ENCODE measurements around the gene TRERF1.
"Not testable (repeated sequence)": the region's sequence is repeated elsewhere in the genome, so short reads cannot be mapped to it uniquely, and the experiment has no call there.

TRERF1 gene

GRCh38 chr6:42466470-42466869, 14.7 kb upstream of the TRERF1 start:
- H3K36me3 ChIP-seq (ENCODE audit: control insufficient read depth in 5 of 5, insufficient read depth in 5 of 5, low read length in 5 of 5): not testable (repeated sequence)
- H3K9me3 ChIP-seq (ENCODE audit: control insufficient read depth in 5 of 5, low read length in 5 of 5): peaks cover 2 to 14% (median 8%) of the 10 kb centered on the region in 5 donors

GRCh38 chr6:42462474-42462972, 10.8 kb upstream of the TRERF1 start:
- Histone ChIP-seq H3K4me3 (ENCODE audit: low read depth in 1 of 5, low read length in 5 of 5) (no peak overlapping the region), H3K27ac (ENCODE audit: low read depth, low read length) (no peak overlapping the region), H3K9me3 (ENCODE audit: control insufficient read depth in 5 of 5, low read length in 5 of 5) (peaks cover 0 to under 1% (median 0%) of the 10 kb centered on the region in 5 donors), H3K4me1 (ENCODE audit: control insufficient read depth in 5 of 5, insufficient read depth in 5 of 5, low read length in 5 of 5) (no peaks in the 10 kb centered on the region), H3K36me3 (ENCODE audit: control insufficient read depth in 5 of 5, insufficient read depth in 5 of 5, low read length in 5 of 5) (no peaks in the 10 kb centered on the region), H3K27me3 (ENCODE audit: control insufficient read depth in 5 of 5, insufficient read depth in 4 of 5, low read length in 5 of 5) (peaks cover 0 to 2% (median 0%) of the 10 kb centered on the region in 5 donors), H3K9ac (ENCODE audit: low read length in 5 of 5) (no peak overlapping the region)

More at GRCh38 chr6:42466470-42466869, 14.7 kb upstream of the TRERF1 start:
- H3K4me3 ChIP-seq (ENCODE audit: low read depth in 1 of 5, low read length in 5 of 5); H3K9ac ChIP-seq (ENCODE audit: low read length in 5 of 5); H3K4me1 ChIP-seq (ENCODE audit: control insufficient read depth in 5 of 5, insufficient read depth in 5 of 5, low read length in 5 of 5); H3K27ac ChIP-seq (ENCODE audit: low read depth, low read length); H3K27me3 ChIP-seq (ENCODE audit: control insufficient read depth in 5 of 5, insufficient read depth in 4 of 5, low read length in 5 of 5): not testable (repeated sequence)

GRCh38 chr6:42460883-42461282, 9.2 kb upstream of the TRERF1 start:
- H3K27ac ChIP-seq (ENCODE audit: low read depth, low read length): no peak overlapping the region
- H3K27me3 ChIP-seq (ENCODE audit: control insufficient read depth in 5 of 5, insufficient read depth in 4 of 5, low read length in 5 of 5): peaks cover 0 to 2% (median 0%) of the 10 kb centered on the region in 5 donors
- H3K9ac ChIP-seq (ENCODE audit: low read length in 5 of 5): no peak overlapping the region
- H3K4me1 ChIP-seq (ENCODE audit: control insufficient read depth in 5 of 5, insufficient read depth in 5 of 5, low read length in 5 of 5): no peaks in the 10 kb centered on the region
- no peaks in the 10 kb centered on the region for H3K36me3 ChIP-seq (ENCODE audit: control insufficient read depth in 5 of 5, insufficient read depth in 5 of 5, low read length in 5 of 5)
- no peak overlapping the region for H3K4me3 ChIP-seq (ENCODE audit: low read depth in 1 of 5, low read length in 5 of 5)
- no peaks in the 10 kb centered on the region for H3K9me3 ChIP-seq (ENCODE audit: control insufficient read depth in 5 of 5, low read length in 5 of 5)

GRCh38 chr6:42459888-42460287, 8.2 kb upstream of the TRERF1 start:
- no peak overlapping the region for H3K27ac ChIP-seq (ENCODE audit: low read depth, low read length)
- no peak overlapping the region for H3K9ac ChIP-seq (ENCODE audit: low read length in 5 of 5)
- H3K27me3 ChIP-seq (ENCODE audit: control insufficient read depth in 5 of 5, insufficient read depth in 4 of 5, low read length in 5 of 5): peaks cover 0 to 2% (median 0%) of the 10 kb centered on the region in 5 donors
- H3K36me3 ChIP-seq (ENCODE audit: control insufficient read depth in 5 of 5, insufficient read depth in 5 of 5, low read length in 5 of 5): no peaks in the 10 kb centered on the region
- no peaks in the 10 kb centered on the region for H3K4me1 ChIP-seq (ENCODE audit: control insufficient read depth in 5 of 5, insufficient read depth in 5 of 5, low read length in 5 of 5)
- H3K4me3 ChIP-seq (ENCODE audit: low read depth in 1 of 5, low read length in 5 of 5): no peak overlapping the region
- no peaks in the 10 kb centered on the region for H3K9me3 ChIP-seq (ENCODE audit: control insufficient read depth in 5 of 5, low read length in 5 of 5)

- Histone ChIP-seq H3K4me1 (ENCODE audit: control insufficient read depth in 5 of 5, insufficient read depth in 5 of 5, low read length in 5 of 5) (peaks cover 2 to 47% (median 38%) of the 10 kb centered on the region in 5 donors), H3K36me3 (ENCODE audit: control insufficient read depth in 5 of 5, insufficient read depth in 5 of 5, low read length in 5 of 5) (no peaks in the 10 kb centered on the region), H3K9me3 (ENCODE audit: control insufficient read depth in 5 of 5, low read length in 5 of 5) (no peaks in the 10 kb centered on the region), H3K27me3 (ENCODE audit: control insufficient read depth in 5 of 5, insufficient read depth in 4 of 5, low read length in 5 of 5) (peaks cover 3 to 19% (median 9%) of the 10 kb centered on the region in 5 donors), H3K27ac (ENCODE audit: low read depth, low read length) (no peak overlapping the region), H3K9ac (ENCODE audit: low read length in 5 of 5) (no peak overlapping the region), H3K4me3 (ENCODE audit: low read depth in 1 of 5, low read length in 5 of 5) (peak overlapping the region; percentile 66 to 90 (median 87))
Observed at GRCh38 chr6:42454428-42454791, 2.7 kb upstream of the TRERF1 start.

GRCh38 chr6:42453654-42454427, 2.1 kb upstream of the TRERF1 start:
- Histone ChIP-seq H3K27me3 (ENCODE audit: control insufficient read depth in 5 of 5, insufficient read depth in 4 of 5, low read length in 5 of 5) (peaks cover 3 to 19% (median 9%) of the 10 kb centered on the region in 5 donors), H3K27ac (ENCODE audit: low read depth, low read length) (no peak overlapping the region), H3K9me3 (ENCODE audit: control insufficient read depth in 5 of 5, low read length in 5 of 5) (no peaks in the 10 kb centered on the region), H3K4me1 (ENCODE audit: control insufficient read depth in 5 of 5, insufficient read depth in 5 of 5, low read length in 5 of 5) (peaks cover 2 to 47% (median 41%) of the 10 kb centered on the region in 5 donors), H3K4me3 (ENCODE audit: low read depth in 1 of 5, low read length in 5 of 5) (peak overlapping the region; percentile 66 to 90 (median 87)), H3K36me3 (ENCODE audit: control insufficient read depth in 5 of 5, insufficient read depth in 5 of 5, low read length in 5 of 5) (no peaks in the 10 kb centered on the region), H3K9ac (ENCODE audit: low read length in 5 of 5) (peak overlapping the region in 2 of 5 donors; percentile 5 to 56)

GRCh38 chr6:42453031-42453653, 1.4 kb upstream of the TRERF1 start:
- Histone ChIP-seq H3K4me3 (ENCODE audit: low read depth in 1 of 5, low read length in 5 of 5) (peak overlapping the region; percentile 66 to 90 (median 87)), H3K36me3 (ENCODE audit: control insufficient read depth in 5 of 5, insufficient read depth in 5 of 5, low read length in 5 of 5) (no peaks in the 10 kb centered on the region), H3K27ac (ENCODE audit: low read depth, low read length) (peak overlapping the region; percentile 16), H3K9ac (ENCODE audit: low read length in 5 of 5) (peak overlapping the region in 2 of 5 donors; percentile 5 to 56), H3K9me3 (ENCODE audit: control insufficient read depth in 5 of 5, low read length in 5 of 5) (no peaks in the 10 kb centered on the region), H3K27me3 (ENCODE audit: control insufficient read depth in 5 of 5, insufficient read depth in 4 of 5, low read length in 5 of 5) (peaks cover 3 to 24% (median 9%) of the 10 kb centered on the region in 5 donors), H3K4me1 (ENCODE audit: control insufficient read depth in 5 of 5, insufficient read depth in 5 of 5, low read length in 5 of 5) (peaks cover 2 to 47% (median 41%) of the 10 kb centered on the region in 5 donors)

GRCh38 chr6:42452171-42453030, 675 bp upstream of the TRERF1 start:
- Histone ChIP-seq H3K4me1 (ENCODE audit: control insufficient read depth in 5 of 5, insufficient read depth in 5 of 5, low read length in 5 of 5) (peaks cover 2 to 47% (median 41%) of the 10 kb centered on the region in 5 donors), H3K4me3 (ENCODE audit: low read depth in 1 of 5, low read length in 5 of 5) (peak overlapping the region; percentile 44 to 90 (median 87)), H3K27me3 (ENCODE audit: control insufficient read depth in 5 of 5, insufficient read depth in 4 of 5, low read length in 5 of 5) (peaks cover 3 to 24% (median 9%) of the 10 kb centered on the region in 5 donors), H3K27ac (ENCODE audit: low read depth, low read length) (peak overlapping the region; percentile 16), H3K9me3 (ENCODE audit: control insufficient read depth in 5 of 5, low read length in 5 of 5) (no peaks in the 10 kb centered on the region), H3K9ac (ENCODE audit: low read length in 5 of 5) (peak overlapping the region in 2 of 5 donors; percentile 39 to 41), H3K36me3 (ENCODE audit: control insufficient read depth in 5 of 5, insufficient read depth in 5 of 5, low read length in 5 of 5) (no peaks in the 10 kb centered on the region)

GRCh38 chr6:42450477-42451332, 1.0 kb downstream of the TRERF1 start:
- no peak overlapping the region for H3K27ac ChIP-seq (ENCODE audit: low read depth, low read length)
- H3K27me3 ChIP-seq (ENCODE audit: control insufficient read depth in 5 of 5, insufficient read depth in 4 of 5, low read length in 5 of 5): peaks cover 3 to 25% (median 9%) of the 10 kb centered on the region in 5 donors
- peaks cover 2 to 47% (median 41%) of the 10 kb centered on the region in 5 donors for H3K4me1 ChIP-seq (ENCODE audit: control insufficient read depth in 5 of 5, insufficient read depth in 5 of 5, low read length in 5 of 5)
- peak overlapping the region in 3 of 5 donors; percentile 7 to 28 (median 14) for H3K9ac ChIP-seq (ENCODE audit: low read length in 5 of 5)
- H3K36me3 ChIP-seq (ENCODE audit: control insufficient read depth in 5 of 5, insufficient read depth in 5 of 5, low read length in 5 of 5): no peaks in the 10 kb centered on the region
- peak overlapping the region; percentile 72 to 90 (median 86) for H3K4me3 ChIP-seq (ENCODE audit: low read depth in 1 of 5, low read length in 5 of 5)
- H3K9me3 ChIP-seq (ENCODE audit: control insufficient read depth in 5 of 5, low read length in 5 of 5): no peaks in the 10 kb centered on the region

Data from subcutaneous abdominal adipose tissue (tissue), 5 donors.